GM19193 (cell line): ENCODE results near the gene CCDC88C.

Source experiments
- POLR2A ChIP-seq: IDR thresholded peaks from 4 replicates; pipeline ENCODE4 v1.6.1; 2011; ENCODE audit not compliant: insufficient read depth, insufficient read length; ENCODE audit errors: extremely low read depth

CCDC88C gene

DNA sequence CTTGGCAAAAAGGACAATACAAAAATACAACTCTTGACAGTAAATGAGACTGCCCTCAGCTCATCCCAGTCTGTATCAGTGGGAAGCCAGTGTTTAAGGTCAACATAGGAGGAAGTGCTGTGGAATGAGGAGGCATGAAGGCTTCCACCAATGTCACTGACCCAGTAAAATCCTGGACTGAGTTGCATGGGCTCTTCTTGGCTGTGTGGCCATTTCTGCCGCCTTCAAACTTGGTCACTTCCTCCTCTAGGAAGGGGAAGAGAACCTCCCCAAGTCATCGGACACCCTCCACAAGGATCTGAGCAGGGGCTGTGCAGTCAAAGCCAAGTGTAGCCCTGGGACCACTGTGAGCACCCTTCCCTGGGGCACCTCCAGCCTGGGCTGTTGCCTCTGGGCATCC is 185.0 kb downstream of the CCDC88C start:
- TF ChIP-seq POLR2A: no peak

DNA sequence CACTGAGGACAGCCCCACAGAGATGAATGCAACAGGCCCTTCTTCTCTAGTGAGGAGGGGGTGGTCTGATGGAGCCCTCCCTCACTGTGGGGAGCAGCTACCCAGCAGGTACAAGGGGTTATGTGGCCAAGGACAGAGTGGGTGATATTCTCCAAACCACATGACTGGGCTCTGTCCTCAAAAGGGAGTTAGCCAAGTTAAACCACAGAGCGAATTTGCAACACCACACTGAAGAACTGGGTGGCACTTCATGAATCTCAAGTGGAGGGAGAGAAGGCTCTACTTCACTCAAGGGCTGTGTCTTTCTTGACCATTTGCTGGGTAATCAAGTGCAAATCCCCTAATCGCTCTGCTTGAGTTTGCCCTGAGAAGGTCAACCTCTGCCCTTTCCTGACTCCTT is 185.6 kb downstream of the CCDC88C start:
- no peak for TF ChIP-seq POLR2A

DNA sequence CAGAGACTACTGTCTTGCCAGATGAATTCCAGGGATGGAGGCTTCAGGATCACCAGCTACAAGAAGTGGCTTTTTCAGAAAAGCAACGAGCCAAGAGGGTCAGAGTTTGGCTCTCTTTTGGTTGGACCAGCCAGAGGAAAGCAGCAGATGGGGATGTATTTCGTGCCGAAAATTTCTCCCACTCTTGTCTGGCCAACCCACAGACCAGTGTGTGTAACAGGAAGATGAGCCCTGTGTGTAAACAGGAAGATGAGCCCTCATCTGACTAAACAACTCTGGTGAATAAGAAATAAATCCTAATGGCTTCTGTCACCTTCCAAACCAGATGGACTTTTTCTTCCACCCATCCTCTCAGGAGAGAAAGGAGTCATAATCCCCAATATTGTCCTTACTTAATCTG is 186.2 kb downstream of the CCDC88C start:
- no peak for TF ChIP-seq POLR2A

DNA sequence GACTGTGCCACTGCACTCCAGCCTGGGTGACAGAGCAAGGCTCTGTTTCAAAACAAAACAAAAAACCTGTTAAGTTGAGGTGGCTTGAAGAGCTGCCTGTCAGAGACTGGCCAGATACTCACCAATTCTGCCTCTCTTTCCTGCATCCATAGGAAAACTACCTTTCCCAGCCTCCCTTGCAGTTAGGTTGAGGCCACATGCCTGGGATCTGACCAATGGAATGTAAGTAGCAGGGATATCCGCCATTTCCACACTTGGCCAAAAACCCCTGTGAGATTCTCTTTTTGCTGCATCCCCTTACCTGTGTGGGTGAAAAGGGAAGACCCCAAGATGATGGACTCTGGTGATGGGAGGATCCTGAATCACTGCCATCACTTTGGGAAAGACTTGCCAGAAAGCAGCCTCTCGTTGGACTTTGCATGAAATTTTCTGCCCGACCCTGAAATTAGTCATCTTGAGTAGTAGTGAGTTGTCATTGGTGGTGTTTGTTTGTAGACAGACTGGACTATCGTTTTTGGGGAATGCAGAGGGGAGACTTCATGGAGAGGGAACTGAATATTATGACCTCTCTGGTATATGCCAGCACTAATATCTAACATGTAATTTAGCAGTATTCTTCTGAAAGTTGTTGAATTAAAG is 187.1 kb downstream of the CCDC88C start:
- no peak for TF ChIP-seq POLR2A

DNA sequence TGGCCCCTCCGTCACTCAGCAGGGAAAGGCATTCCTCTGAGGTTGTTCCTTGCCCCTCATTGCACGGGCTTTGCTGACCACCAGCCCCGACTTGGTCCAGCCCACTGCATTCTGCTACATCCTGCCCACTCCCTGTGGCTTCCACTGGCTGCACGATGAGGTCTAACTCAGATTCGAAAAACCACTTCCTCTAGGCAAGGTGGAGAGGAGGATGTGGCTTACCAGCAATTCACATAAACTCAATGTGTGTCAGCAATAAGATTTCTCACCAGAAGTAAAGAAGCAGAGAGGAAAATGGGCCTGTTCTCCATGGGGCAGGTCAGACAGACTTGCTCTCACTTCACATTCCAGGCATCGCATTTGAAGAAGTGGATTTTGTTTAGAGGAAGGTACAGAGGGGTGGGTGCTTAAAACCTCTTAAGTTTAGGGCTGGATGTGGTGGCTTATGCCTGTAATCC is 187.8 kb downstream of the CCDC88C start:
- TF ChIP-seq POLR2A: peak; percentile 55

DNA sequence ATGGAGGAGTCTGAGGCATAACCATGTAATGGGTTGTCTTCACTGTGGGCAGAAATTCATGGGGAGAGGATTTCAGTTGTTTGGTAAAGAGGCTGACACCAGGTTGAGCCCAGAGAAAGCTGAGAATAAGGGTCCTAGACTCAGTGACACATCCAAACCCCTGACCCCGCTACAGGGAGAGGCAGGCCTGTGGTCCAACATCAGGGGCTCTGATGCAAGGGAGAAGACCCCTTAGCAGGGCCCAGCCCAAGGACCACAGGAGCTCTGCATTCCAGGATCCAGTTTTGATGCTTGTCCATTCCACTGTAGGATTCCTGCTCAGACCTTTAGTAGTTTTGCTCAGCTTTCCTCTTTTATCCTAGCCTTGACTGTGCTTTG is 188.6 kb downstream of the CCDC88C start:
- no peak for TF ChIP-seq POLR2A

DNA sequence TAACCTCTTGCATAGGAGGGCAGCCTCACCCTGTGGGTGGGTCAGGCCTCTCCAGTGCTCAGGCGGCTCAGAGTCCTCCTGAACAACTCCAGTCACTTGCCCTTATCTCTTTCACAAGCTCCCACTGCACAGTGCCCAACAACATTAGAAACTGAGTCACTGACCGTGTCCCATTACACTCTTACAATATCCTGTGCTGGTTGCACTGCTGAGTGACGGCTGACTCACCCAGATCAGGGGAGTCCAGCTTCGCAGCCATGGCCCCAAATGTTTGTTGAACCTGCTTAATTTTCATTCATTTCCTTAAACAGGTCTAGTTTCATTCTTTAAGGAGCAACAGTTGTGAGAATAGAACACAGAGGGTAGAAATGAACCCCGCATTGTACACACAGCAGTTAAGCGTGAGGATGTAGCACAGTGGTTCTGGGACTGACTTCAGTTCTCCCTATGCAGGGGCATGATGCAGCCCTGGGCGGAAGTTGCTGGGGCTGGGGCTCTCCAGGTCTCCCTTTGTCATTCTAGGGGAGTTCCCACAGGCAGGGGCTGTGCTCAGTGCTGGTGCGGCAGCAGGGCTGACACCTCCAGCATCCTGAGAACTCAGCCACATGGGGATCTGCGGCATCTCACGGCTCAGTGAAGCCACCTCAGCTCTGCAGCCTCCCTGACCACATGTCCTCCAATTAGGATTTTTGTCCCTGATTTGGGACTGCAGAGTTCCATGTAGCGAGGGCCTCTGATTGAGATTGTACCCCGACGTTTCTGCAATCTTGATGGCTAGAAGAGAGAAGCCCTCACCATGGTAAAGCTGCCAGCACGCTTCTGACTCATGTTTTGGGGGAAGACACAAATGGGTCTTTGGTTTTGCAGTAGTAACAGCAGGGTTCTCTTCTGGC is 189.3 kb downstream of the CCDC88C start:
- TF ChIP-seq POLR2A: peak; percentile 50

DNA sequence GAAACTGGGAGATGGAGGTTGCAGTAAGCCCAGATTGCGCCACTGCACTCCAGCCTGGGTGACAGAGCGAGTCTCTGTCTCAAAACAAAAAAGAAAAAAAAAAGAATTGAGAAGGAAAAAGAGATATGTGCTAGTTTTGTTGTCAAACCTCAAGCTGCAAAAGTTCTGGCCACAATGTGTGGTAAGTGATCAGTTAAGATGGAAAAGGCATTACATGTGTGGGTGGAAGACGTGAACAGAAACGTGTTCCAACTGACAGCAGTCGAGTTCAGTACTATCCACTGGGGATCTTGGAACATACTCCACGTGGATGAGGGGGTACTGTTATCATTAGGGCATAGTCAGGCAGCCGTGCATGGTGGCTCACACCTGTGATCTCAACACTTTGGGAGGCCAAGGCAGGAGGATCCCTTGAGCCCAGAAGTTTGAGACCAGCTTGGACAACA is 190.4 kb downstream of the CCDC88C start:
- no peak for TF ChIP-seq POLR2A

DNA sequence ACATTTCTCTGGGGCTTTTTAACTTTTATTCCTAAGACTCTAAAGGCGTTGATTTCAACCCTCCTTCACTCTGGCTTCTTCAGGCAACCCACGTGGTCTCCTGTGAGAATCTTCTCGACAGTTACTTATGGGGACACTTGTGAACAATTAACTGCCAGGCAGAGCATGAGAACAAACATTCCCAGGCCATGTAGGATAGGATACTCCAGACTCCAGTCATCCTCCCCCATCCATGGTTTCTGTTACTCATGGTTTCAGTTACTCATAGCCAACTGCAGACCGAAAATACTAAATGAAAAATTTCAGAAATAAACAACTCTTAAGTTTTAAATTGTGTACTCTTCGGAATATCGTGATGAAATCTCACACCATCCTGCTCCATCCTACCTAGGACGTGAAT is 192.6 kb downstream of the CCDC88C start:
- TF ChIP-seq POLR2A: no peak

DNA sequence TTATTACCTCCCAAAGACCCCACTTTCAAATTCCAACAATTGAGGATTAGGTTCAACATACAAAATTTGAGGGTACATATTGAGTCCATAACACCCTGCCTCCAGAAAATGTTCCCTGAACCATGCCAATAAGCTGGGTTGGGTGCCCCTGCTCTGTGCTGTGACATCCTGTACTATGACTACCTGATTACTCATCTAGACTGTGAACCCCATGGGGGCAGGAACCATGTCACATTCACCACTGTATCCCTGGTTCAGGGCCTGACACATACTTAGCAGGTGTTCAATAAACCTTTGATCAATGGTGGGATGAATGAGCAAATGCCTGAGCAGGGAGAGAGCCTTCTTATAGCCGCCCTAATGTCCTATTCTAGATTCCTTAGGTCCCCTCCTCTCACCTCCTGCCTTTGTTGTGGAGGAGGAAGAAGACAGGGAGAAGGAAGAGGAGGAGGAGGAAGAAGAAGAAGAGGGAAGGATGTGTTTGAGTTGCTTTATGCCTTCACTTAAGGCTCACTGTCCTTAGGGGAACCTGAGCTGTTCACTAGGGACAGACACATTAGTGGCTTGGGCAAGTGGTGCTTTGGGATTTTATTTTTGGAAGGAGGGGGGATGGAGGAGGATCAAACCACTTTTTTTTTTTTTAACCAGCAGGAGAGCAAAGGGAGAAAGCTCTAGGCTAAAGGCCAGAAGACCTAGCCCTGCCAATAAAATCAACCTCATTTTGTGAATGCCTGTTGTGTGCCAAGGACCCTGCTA is 194.4 kb downstream of the CCDC88C start:
- no peak for TF ChIP-seq POLR2A
